GM12801 (cell line): ENCODE measurements around the gene SLC22A6.

Experiments used
- CTCF ChIP-seq: IDR thresholded peaks from one replicate; pipeline ENCODE4 v1.5.1; 2011; ENCODE audit warnings: control low read depth; ENCODE audit not compliant: insufficient read length; ENCODE audit errors: extremely low read depth

Gene SLC22A6

GRCh38 chr11:62934496-62934785, 50.3 kb downstream of the SLC22A6 start:
- no peak for TF ChIP-seq CTCF

GRCh38 chr11:62933750-62934495, 50.8 kb downstream of the SLC22A6 start:
- no peak for TF ChIP-seq CTCF

GRCh38 chr11:62933285-62933684, 51.5 kb downstream of the SLC22A6 start:
- no peak for TF ChIP-seq CTCF

GRCh38 chr11:62931499-62932278, 53.1 kb downstream of the SLC22A6 start:
- no peak for TF ChIP-seq CTCF

GRCh38 chr11:62930666-62931065, 54.1 kb downstream of the SLC22A6 start:
- TF ChIP-seq CTCF = no peak

GRCh38 chr11:62930157-62930556, 54.6 kb downstream of the SLC22A6 start:
- TF ChIP-seq CTCF = no peak

GRCh38 chr11:62928011-62928410, 56.8 kb downstream of the SLC22A6 start:
- TF ChIP-seq CTCF = no peak
